C4-2B (cell line): ENCODE data around the gene CNGA1.

ENCODE experiments used
- CTCF ChIP-seq: fragments of 450-650 bp; conservative IDR thresholded peaks from 2 replicates; pipeline ENCODE4 v1.5.1; 2017; ENCODE audit warnings: mild to moderate bottlenecking
- ZFX ChIP-seq: fragments of 450-650 bp; IDR thresholded peaks from 2 replicates; pipeline ENCODE4 v1.6.1; 2017

- no peak for TF ChIP-seq CTCF
- TF ChIP-seq ZFX, result no peak
Measured at GRCh38 chr4:48039561-48039960, 23.1 kb upstream of the CNGA1 start.
